ENCODE data around the gene EXOC7.

DNA sequence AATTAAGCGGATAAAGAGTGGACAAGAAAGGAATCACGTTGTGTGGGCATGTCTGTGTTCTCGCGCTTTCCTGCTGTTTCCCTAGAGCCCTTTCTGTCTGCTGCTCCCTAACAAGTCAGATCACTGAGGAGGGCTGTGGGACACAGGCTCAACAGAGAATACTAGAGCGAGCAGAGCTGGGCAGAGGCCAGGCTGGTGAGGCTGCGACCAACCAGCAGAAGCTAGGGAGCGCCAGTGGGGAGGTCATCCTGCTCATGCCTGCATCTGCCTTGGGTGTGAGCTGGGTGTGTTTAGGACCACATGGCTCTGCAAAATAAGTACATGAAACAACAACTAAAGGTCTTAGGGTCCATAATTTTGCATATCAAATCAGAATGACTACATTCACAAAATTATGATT lies 49.0 kb upstream of the EXOC7 start:
- TF ChIP-seq, protein P1, sequence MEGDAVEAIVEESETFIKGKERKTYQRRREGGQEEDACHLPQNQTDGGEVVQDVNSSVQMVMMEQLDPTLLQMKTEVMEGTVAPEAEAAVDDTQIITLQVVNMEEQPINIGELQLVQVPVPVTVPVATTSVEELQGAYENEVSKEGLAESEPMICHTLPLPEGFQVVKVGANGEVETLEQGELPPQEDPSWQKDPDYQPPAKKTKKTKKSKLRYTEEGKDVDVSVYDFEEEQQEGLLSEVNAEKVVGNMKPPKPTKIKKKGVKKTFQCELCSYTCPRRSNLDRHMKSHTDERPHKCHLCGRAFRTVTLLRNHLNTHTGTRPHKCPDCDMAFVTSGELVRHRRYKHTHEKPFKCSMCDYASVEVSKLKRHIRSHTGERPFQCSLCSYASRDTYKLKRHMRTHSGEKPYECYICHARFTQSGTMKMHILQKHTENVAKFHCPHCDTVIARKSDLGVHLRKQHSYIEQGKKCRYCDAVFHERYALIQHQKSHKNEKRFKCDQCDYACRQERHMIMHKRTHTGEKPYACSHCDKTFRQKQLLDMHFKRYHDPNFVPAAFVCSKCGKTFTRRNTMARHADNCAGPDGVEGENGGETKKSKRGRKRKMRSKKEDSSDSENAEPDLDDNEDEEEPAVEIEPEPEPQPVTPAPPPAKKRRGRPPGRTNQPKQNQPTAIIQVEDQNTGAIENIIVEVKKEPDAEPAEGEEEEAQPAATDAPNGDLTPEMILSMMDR (IDR thresholded peaks at IDR 0.05) = no peak
- no peak for TF ChIP-seq POLR2A (IDR thresholded peaks at IDR 0.05)
